HG03066 (cell line): Measurements from ENCODE around the gene CCDC201.
"Not testable (repeated sequence)": the region's sequence is repeated elsewhere in the genome, so short reads cannot be mapped to it uniquely, and the experiment has no call there.

Experiments used
- ATAC-seq: cut with Tn5 transposase; IDR thresholded peaks from one replicate; pipeline ENCODE4 v1.9.1; 2021; ENCODE audit warnings: low read depth; ENCODE audit not compliant: unreplicated experiment

Gene CCDC201

GRCh38 chr7:45878457-45879144, 5.7 kb upstream of the CCDC201 start:
- no peak for ATAC-seq

GRCh38 chr7:45876519-45876918, 3.6 kb upstream of the CCDC201 start:
- no peak for ATAC-seq

- no peak for ATAC-seq
Observed at GRCh38 chr7:45874408-45875131, 1.7 kb upstream of the CCDC201 start.

- no peak for ATAC-seq
Observed at GRCh38 chr7:45873355-45873754, 473 bp upstream of the CCDC201 start.

GRCh38 chr7:45872116-45873034, 507 bp downstream of the CCDC201 start:
- no peak for ATAC-seq

- no peak for ATAC-seq
Observed at GRCh38 chr7:45869426-45869825, 3.5 kb downstream of the CCDC201 start.

GRCh38 chr7:45867471-45867870, 5.4 kb downstream of the CCDC201 start:
- no peak for ATAC-seq

- no peak for ATAC-seq
Observed at GRCh38 chr7:45865594-45866410, 7.1 kb downstream of the CCDC201 start.

- no peak for ATAC-seq
Observed at GRCh38 chr7:45863715-45864114, 9.2 kb downstream of the CCDC201 start.

- ATAC-seq, result not testable (repeated sequence)
Observed at GRCh38 chr7:45856888-45857287, 16.0 kb downstream of the CCDC201 start.

- not testable (repeated sequence) for ATAC-seq
Observed at GRCh38 chr7:45855680-45856079, 17.2 kb downstream of the CCDC201 start.

- not testable (repeated sequence) for ATAC-seq
Observed at GRCh38 chr7:45853491-45853890, 19.4 kb downstream of the CCDC201 start.

GRCh38 chr7:45852984-45853383, 19.9 kb downstream of the CCDC201 start:
- not testable (repeated sequence) for ATAC-seq

- ATAC-seq, result not testable (repeated sequence)
Observed at GRCh38 chr7:45848734-45849133, 24.1 kb downstream of the CCDC201 start.

GRCh38 chr7:45846536-45846935, 26.3 kb downstream of the CCDC201 start:
- ATAC-seq, result not testable (repeated sequence)

GRCh38 chr7:45841926-45842717, 30.8 kb downstream of the CCDC201 start:
- not testable (repeated sequence) for ATAC-seq

GRCh38 chr7:45838852-45839251, 34.0 kb downstream of the CCDC201 start:
- not testable (repeated sequence) for ATAC-seq

GRCh38 chr7:45832433-45833177, 40.3 kb downstream of the CCDC201 start:
- ATAC-seq, result not testable (repeated sequence)

GRCh38 chr7:45829846-45830245, 43.0 kb downstream of the CCDC201 start:
- not testable (repeated sequence) for ATAC-seq
